Central memory CD8-positive, alpha-beta T cell (primary cell): ENCODE measurements around the gene C19orf47.
"Not testable (repeated sequence)": the region's sequence is repeated elsewhere in the genome, so short reads cannot be mapped to it uniquely, and the experiment has no call there.

Experiments used
- ATAC-seq: fragments of 150-1000 bp; cut with Tn5 transposase; replicated peaks from 2 replicates; pipeline ENCODE4 v1.10.0; 2022; ENCODE audit warnings: mild to moderate bottlenecking, moderate FRiP score, moderate number of reproducible peaks; ENCODE audit not compliant: poor library complexity, severe bottlenecking; ENCODE audit errors: extremely low read depth
- DNase-seq, 2 donors: peaks; one replicate each; pipeline ENCODE4 v3.0.0; 2021; ENCODE audit warnings: low spot score in 2 of 2
- H3K27ac Mint-ChIP-seq: one replicate; pipeline ENCODE4 v1.8.0; 2022; ENCODE audit warnings: low read depth, mild to moderate bottlenecking, moderate library complexity, mixed read lengths
- H3K27me3 Mint-ChIP-seq: one replicate; pipeline ENCODE4 v1.8.0; 2022; ENCODE audit warnings: mixed read lengths
- H3K36me3 Mint-ChIP-seq: one replicate; pipeline ENCODE4 v1.8.0; 2022; ENCODE audit warnings: mild to moderate bottlenecking, moderate library complexity, mixed read lengths; ENCODE audit not compliant: insufficient read depth
- H3K4me1 Mint-ChIP-seq: one replicate; pipeline ENCODE4 v1.8.0; 2022; ENCODE audit warnings: mixed read lengths
- H3K4me3 Mint-ChIP-seq: one replicate; pipeline ENCODE4 v1.8.0; 2022; ENCODE audit warnings: mild to moderate bottlenecking, moderate library complexity, mixed read lengths
- H3K9me3 Mint-ChIP-seq: one replicate; pipeline ENCODE4 v1.8.0; 2022; ENCODE audit warnings: mixed read lengths

C19orf47 gene

GRCh38 chr19:40335101-40335500, 13.1 kb downstream of the C19orf47 start:
- H3K4me1 Mint-ChIP-seq: peaks cover 6% of the 10 kb centered on the region
- peaks cover 34% of the 10 kb centered on the region for H3K36me3 Mint-ChIP-seq
- no peaks in the 10 kb centered on the region for H3K9me3 Mint-ChIP-seq
- H3K27ac Mint-ChIP-seq: no peak overlapping the region
- ATAC-seq (no peak), DNase-seq (no peak)
- no peaks in the 10 kb centered on the region for H3K27me3 Mint-ChIP-seq
- no peak overlapping the region for H3K4me3 Mint-ChIP-seq

- H3K4me3 Mint-ChIP-seq, DNase-seq, H3K27ac Mint-ChIP-seq, H3K4me1 Mint-ChIP-seq, H3K27me3 Mint-ChIP-seq, ATAC-seq, H3K9me3 Mint-ChIP-seq: not testable (repeated sequence)
- peaks cover 30% of the 10 kb centered on the region for H3K36me3 Mint-ChIP-seq
These were observed 15.1 kb downstream of the C19orf47 start for GRCh38 chr19:40333083-40333482.

GRCh38 chr19:40332669-40333068, 15.5 kb downstream of the C19orf47 start:
- Mint-ChIP-seq H3K4me3 (no peak overlapping the region), H3K4me1 (no peaks in the 10 kb centered on the region), H3K36me3 (peaks cover 32% of the 10 kb centered on the region), H3K9me3 (no peaks in the 10 kb centered on the region), H3K27ac (no peak overlapping the region), H3K27me3 (no peaks in the 10 kb centered on the region)
- DNase-seq (no peak), ATAC-seq (no peak)

- ATAC-seq (peak; percentile 46), DNase-seq (no peak)
- H3K27me3 Mint-ChIP-seq: no peaks in the 10 kb centered on the region
- H3K9me3 Mint-ChIP-seq: no peaks in the 10 kb centered on the region
- H3K27ac Mint-ChIP-seq: no peak overlapping the region
- H3K4me1 Mint-ChIP-seq: no peaks in the 10 kb centered on the region
- H3K36me3 Mint-ChIP-seq: peaks cover 37% of the 10 kb centered on the region
- no peak overlapping the region for H3K4me3 Mint-ChIP-seq
These were observed 17.1 kb downstream of the C19orf47 start for GRCh38 chr19:40331052-40331451.

DNA sequence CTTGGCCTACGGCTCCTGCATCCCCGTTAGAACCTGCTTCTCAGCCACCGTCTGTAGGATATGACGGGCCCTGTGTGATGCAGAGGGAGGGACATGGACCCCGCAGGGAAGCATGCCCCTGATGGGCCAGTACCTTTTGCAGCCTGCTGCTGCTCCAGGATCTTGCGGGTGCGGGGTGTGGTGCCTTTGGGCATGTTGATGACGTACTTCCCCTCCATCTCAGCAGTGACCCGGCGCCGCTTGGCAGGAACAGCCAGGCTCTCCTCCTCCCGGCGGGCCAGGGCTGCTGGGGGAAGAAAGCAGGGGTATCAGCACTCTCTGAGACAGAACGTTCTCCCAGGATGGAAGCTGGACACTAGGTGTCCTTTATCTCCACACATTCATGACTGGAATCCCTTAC, 22.0 kb downstream of the C19orf47 start:
- ATAC-seq (no peak), DNase-seq (no peak)
- Mint-ChIP-seq H3K27me3 (no peaks in the 10 kb centered on the region), H3K9me3 (no peaks in the 10 kb centered on the region), H3K4me1 (no peaks in the 10 kb centered on the region), H3K27ac (no peak overlapping the region), H3K4me3 (no peak overlapping the region), H3K36me3 (peaks cover 37% of the 10 kb centered on the region)

DNA sequence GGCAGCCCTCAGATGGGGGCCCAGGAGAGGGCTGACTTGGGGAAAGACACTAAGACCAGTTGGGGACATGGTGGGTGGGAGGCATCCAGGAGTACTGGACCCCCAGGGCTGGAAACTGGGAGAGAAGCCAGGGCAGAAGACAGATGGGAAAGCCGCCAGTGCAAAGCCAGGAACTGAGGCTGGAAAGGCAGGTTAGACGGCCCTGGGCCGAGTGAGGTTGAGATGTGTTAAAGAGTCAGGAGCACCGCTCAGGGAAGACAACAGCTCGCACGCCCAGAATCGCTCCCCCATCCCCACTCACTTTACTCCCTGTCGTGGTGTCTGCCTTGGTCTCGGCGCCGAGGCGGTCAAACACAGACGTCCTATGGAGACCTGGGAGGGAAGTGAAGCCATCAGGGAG, 24.5 kb downstream of the C19orf47 start:
- Mint-ChIP-seq H3K27ac (no peak overlapping the region), H3K9me3 (no peaks in the 10 kb centered on the region), H3K36me3 (peaks cover 36% of the 10 kb centered on the region), H3K4me3 (no peak overlapping the region), H3K27me3 (no peaks in the 10 kb centered on the region), H3K4me1 (no peaks in the 10 kb centered on the region)
- DNase-seq: no peak
- no peak for ATAC-seq

DNA sequence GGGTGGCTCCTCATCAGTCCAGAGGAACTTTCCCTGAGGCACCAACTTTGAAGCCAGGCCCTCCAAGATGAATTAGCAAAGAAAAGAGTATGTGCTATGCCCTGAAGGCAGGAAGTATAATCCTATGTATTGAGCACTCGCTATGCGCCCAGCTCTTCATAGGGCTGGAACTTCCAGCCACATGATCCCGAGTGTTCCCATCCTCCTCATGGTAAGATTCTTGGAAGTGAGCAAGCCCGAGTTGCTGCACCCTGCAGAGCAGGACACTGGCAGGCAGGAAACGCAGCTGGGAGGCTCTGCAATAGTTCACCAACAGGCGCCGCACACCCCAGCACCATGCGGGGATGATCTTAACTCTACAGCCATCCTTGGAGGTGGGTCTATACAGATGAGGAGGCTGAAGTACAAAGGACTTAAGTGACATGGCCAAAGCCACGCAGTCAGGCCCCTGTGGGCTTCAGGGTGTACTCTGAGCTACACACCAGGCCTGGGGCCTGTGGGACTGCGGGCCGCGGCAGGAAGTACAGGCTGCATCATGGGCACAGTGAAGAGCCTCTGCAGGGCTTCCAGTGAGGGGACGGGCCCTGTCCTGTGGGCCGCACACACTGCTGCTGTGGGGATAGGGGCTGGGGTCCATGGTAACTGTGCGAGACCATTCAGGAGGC, 25.1 kb downstream of the C19orf47 start:
- Mint-ChIP-seq H3K27me3 (no peaks in the 10 kb centered on the region), H3K36me3 (peaks cover 34% of the 10 kb centered on the region)

GRCh38 chr19:40322271-40322610, 26.0 kb downstream of the C19orf47 start:
- H3K36me3 Mint-ChIP-seq: peaks cover 33% of the 10 kb centered on the region
- no peaks in the 10 kb centered on the region for H3K27me3 Mint-ChIP-seq
- H3K9me3 Mint-ChIP-seq: no peaks in the 10 kb centered on the region
- H3K4me1 Mint-ChIP-seq: no peaks in the 10 kb centered on the region
- peak overlapping the region; percentile 72 for H3K27ac Mint-ChIP-seq
- ATAC-seq (no peak), DNase-seq (no peak)
- no peak overlapping the region for H3K4me3 Mint-ChIP-seq

More for the DNA sequence above, 25.1 kb downstream of the C19orf47 start:
- no peak for DNase-seq
- Mint-ChIP-seq H3K4me1 (no peaks in the 10 kb centered on the region), H3K27ac (peak overlapping the region; percentile 72), H3K9me3 (no peaks in the 10 kb centered on the region), H3K4me3 (no peak overlapping the region)
- no peak for ATAC-seq

DNA sequence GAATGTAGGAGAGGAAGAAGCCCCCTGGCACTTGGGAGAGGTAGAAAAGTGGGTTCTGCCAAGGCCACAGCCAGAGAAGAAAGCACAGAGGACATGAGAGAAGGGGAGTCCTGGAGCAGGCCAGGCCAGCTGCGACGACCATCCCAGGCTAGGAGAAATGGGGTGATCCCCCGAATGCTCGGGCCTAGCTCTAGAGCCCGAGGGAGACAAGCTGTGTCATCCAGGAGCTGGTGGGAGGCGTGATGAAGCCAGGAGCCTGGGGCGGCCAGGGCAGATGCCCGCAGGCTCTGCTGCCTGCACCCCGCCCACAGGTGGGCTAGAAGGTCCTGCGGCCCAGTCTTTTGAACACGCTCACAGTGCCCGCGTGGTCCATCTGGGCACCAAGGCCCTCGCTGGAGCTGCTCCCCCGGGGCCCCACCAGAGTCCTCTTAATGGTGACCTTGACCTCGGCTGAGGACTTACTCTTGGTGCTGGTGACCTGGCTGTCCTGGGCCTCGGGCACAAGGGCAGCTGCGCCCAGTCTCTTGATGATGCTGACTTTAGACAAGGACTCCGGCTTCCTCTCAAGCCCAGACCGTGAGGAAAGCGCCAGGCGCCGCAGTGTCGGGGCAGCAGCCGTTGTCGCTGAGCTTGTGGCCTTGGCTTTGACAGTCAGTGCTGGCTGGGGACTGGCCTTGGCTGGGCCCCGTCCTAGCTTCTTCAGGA, 26.5 kb downstream of the C19orf47 start:
- no peaks in the 10 kb centered on the region for H3K4me1 Mint-ChIP-seq
- DNase-seq (no peak), ATAC-seq (no peak)
- peak overlapping the region; percentile 72 for H3K27ac Mint-ChIP-seq
- peaks cover 29% of the 10 kb centered on the region for H3K36me3 Mint-ChIP-seq
- no peak overlapping the region for H3K4me3 Mint-ChIP-seq
- no peaks in the 10 kb centered on the region for H3K9me3 Mint-ChIP-seq
- H3K27me3 Mint-ChIP-seq: no peaks in the 10 kb centered on the region

GRCh38 chr19:40321076-40321475, 27.1 kb downstream of the C19orf47 start:
- Mint-ChIP-seq H3K4me1 (no peaks in the 10 kb centered on the region), H3K4me3 (no peak overlapping the region), H3K27me3 (no peaks in the 10 kb centered on the region), H3K9me3 (no peaks in the 10 kb centered on the region), H3K27ac (no peak overlapping the region), H3K36me3 (peaks cover 26% of the 10 kb centered on the region)
- ATAC-seq (no peak), DNase-seq (no peak)

DNA sequence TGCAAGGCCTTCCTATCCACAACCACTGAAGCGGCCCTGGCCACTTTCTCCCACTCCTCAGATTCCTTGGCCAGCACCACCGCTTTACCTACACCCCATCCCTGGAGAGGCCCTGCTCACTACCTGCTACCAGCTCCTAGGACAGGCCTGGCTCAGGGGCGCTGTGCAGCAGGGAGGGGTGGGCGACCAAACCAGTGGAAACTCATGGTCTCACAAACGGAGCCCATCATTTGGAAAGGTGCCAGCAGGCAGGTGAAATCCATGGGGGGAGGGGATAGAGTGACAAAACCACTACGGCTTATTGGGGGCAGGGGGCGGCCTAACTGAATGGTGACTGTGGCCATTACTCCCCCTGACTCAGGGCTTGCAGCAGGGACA, 27.6 kb downstream of the C19orf47 start:
- H3K9me3 Mint-ChIP-seq: no peaks in the 10 kb centered on the region
- no peaks in the 10 kb centered on the region for H3K27me3 Mint-ChIP-seq
- no peak overlapping the region for H3K27ac Mint-ChIP-seq
- no peaks in the 10 kb centered on the region for H3K4me1 Mint-ChIP-seq
- H3K4me3 Mint-ChIP-seq: no peak overlapping the region
- DNase-seq (no peak), ATAC-seq (no peak)
- H3K36me3 Mint-ChIP-seq: peaks cover 22% of the 10 kb centered on the region

- ATAC-seq (no peak), DNase-seq (no peak)
- H3K36me3 Mint-ChIP-seq: peaks cover 8% of the 10 kb centered on the region
- H3K4me3 Mint-ChIP-seq: no peak overlapping the region
- H3K27me3 Mint-ChIP-seq: no peaks in the 10 kb centered on the region
- no peaks in the 10 kb centered on the region for H3K4me1 Mint-ChIP-seq
- no peaks in the 10 kb centered on the region for H3K9me3 Mint-ChIP-seq
- H3K27ac Mint-ChIP-seq: no peak overlapping the region
These were observed 30.9 kb downstream of the C19orf47 start for GRCh38 chr19:40317338-40317737.

GRCh38 chr19:40315812-40316470, 32.3 kb downstream of the C19orf47 start:
- no peaks in the 10 kb centered on the region for H3K27me3 Mint-ChIP-seq
- no peaks in the 10 kb centered on the region for H3K4me1 Mint-ChIP-seq
- DNase-seq: no peak
- H3K9me3 Mint-ChIP-seq: no peaks in the 10 kb centered on the region
- peaks cover 7% of the 10 kb centered on the region for H3K36me3 Mint-ChIP-seq
- H3K27ac Mint-ChIP-seq: no peak overlapping the region
- no peak overlapping the region for H3K4me3 Mint-ChIP-seq
- ATAC-seq: no peak
